Loucy (cell line): Measurements from ENCODE around the gene IFT74.

Experiments
- CTCF ChIP-seq: fragments of 200-600 bp; sonication (generic); conservative IDR thresholded peaks from 2 replicates; pipeline ENCODE4 v1.5.1; 2014; ENCODE audit warnings: mild to moderate bottlenecking, antibody characterized with exemption, low read length
- EZH2phosphoT487 ChIP-seq: fragments of 200-600 bp; IDR thresholded peaks from 2 replicates; pipeline ENCODE4 v1.6.1; 2018; ENCODE audit warnings: antibody characterized with exemption, mild to moderate bottlenecking, moderate library complexity, borderline replicate concordance

GRCh38 chr9:26955222-26955903, 849 bp upstream of the IFT74 start:
- TF ChIP-seq CTCF (no peak), EZH2phosphoT487 (no peak)
